ENCODE data around the gene UTP18.

DNA sequence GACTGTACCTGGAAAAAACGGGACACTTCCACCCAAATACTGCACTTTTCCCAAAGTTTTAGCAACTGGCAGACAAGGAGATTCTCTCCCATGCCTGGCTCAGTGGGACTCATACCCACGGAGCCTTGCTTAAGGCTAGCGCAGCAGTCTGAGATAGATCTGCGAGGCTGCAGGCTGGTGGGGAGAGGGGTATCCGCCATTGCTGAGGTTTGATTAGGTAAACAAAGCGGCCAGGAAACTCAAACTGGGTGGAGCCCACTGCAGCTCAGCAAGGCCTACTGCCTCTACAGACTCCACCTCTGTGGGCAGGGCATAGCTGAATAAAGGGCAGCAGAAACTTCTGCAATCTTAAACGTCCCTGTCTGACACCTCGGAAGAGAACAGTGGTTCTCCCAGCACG, 44.8 kb downstream of the UTP18 start:
- TF ChIP-seq, protein P1, sequence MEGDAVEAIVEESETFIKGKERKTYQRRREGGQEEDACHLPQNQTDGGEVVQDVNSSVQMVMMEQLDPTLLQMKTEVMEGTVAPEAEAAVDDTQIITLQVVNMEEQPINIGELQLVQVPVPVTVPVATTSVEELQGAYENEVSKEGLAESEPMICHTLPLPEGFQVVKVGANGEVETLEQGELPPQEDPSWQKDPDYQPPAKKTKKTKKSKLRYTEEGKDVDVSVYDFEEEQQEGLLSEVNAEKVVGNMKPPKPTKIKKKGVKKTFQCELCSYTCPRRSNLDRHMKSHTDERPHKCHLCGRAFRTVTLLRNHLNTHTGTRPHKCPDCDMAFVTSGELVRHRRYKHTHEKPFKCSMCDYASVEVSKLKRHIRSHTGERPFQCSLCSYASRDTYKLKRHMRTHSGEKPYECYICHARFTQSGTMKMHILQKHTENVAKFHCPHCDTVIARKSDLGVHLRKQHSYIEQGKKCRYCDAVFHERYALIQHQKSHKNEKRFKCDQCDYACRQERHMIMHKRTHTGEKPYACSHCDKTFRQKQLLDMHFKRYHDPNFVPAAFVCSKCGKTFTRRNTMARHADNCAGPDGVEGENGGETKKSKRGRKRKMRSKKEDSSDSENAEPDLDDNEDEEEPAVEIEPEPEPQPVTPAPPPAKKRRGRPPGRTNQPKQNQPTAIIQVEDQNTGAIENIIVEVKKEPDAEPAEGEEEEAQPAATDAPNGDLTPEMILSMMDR (conservative IDR thresholded peaks at IDR 0.05; ENCODE audit: low read length): no peak
- no peak for TF ChIP-seq EZH2phosphoT487 (IDR thresholded peaks at IDR 0.05; ENCODE audit: borderline replicate concordance)
